Measurements from ENCODE around the gene ATG3.
"Not testable (repeated sequence)": the region's sequence is repeated elsewhere in the genome, so short reads cannot be mapped to it uniquely, and the experiment has no call there.

The ATG3 gene

GRCh38 chr3:112550859-112551258 is 10.9 kb downstream of the ATG3 start:
- Histone ChIP-seq H3K9me3 (no peaks in the 10 kb centered on the region), H3K27me3 (no peaks in the 10 kb centered on the region), H3K27ac (no peak overlapping the region), H3K4me3 (no peak overlapping the region), H3K36me3 (peaks cover 13 to 30% (median 29%) of the 10 kb centered on the region in 3 donors), H3K4me1 (peaks cover 0 to 7% (median 3%) of the 10 kb centered on the region in 4 donors)
- intact Hi-C loops (cut with DNase I; ENCODE audit: low total_unique reads), result no loop called here
- no peak for DNase-seq
- no peak for TF ChIP-seq CTCF (IDR thresholded peaks at IDR 0.05)

- Histone ChIP-seq H3K27ac (no peak overlapping the region), H3K4me3 (no peak overlapping the region), H3K36me3 (peaks cover 21 to 55% (median 36%) of the 10 kb centered on the region in 3 donors), H3K4me1 (peaks cover 0 to 5% (median 0%) of the 10 kb centered on the region in 4 donors), H3K9me3 (no peaks in the 10 kb centered on the region), H3K27me3 (no peaks in the 10 kb centered on the region)
- TF ChIP-seq CTCF (IDR thresholded peaks at IDR 0.05), result no peak
- intact Hi-C loops (cut with DNase I; ENCODE audit: low total_unique reads), result no loop called here
- no peak for DNase-seq
Observed at GRCh38 chr3:112546216-112546759, 15.5 kb downstream of the ATG3 start.

GRCh38 chr3:112539825-112540650 is 21.7 kb downstream of the ATG3 start:
- Histone ChIP-seq H3K36me3 (peaks cover 20 to 56% (median 25%) of the 10 kb centered on the region in 3 donors), H3K9me3 (no peaks in the 10 kb centered on the region), H3K27ac (no peak overlapping the region), H3K4me1 (no peaks in the 10 kb centered on the region), H3K4me3 (no peak overlapping the region), H3K27me3 (no peaks in the 10 kb centered on the region)
- intact Hi-C loops (cut with DNase I; ENCODE audit: low total_unique reads), result no loop called here
- DNase-seq, result no peak
- TF ChIP-seq CTCF (IDR thresholded peaks at IDR 0.05), result no peak

GRCh38 chr3:112531358-112531781 is 30.4 kb downstream of the ATG3 start:
- Histone ChIP-seq H3K27ac (no peak overlapping the region), H3K36me3 (peaks cover 22 to 72% (median 63%) of the 10 kb centered on the region in 3 donors), H3K4me1 (no peaks in the 10 kb centered on the region), H3K9me3 (no peaks in the 10 kb centered on the region), H3K4me3 (no peak overlapping the region), H3K27me3 (no peaks in the 10 kb centered on the region)
- TF ChIP-seq CTCF (IDR thresholded peaks at IDR 0.05), result peak; percentile 35 to 52
- intact Hi-C loops (cut with DNase I; ENCODE audit: low total_unique reads), result no loop called here
- no peak for DNase-seq

- intact Hi-C loops (cut with DNase I; ENCODE audit: low total_unique reads), result no loop called here
- peaks cover 21 to 66% (median 55%) of the 10 kb centered on the region in 3 donors for H3K36me3 ChIP-seq
Observed at GRCh38 chr3:112530573-112530972, 31.2 kb downstream of the ATG3 start.

GRCh38 chr3:112524127-112524526 is 37.6 kb downstream of the ATG3 start:
- H3K4me3 ChIP-seq, H3K27ac ChIP-seq, H3K4me1 ChIP-seq, DNase-seq, H3K9me3 ChIP-seq, H3K27me3 ChIP-seq: not testable (repeated sequence)
- intact Hi-C loops (cut with DNase I; ENCODE audit: low total_unique reads), result loop anchor here (10.0 kb wide), 1 partner anchor 229 kb away; the partner anchor contains the start of gene SLC9C1
- peaks cover 17 to 25% (median 23%) of the 10 kb centered on the region in 3 donors for H3K36me3 ChIP-seq

More at GRCh38 chr3:112530573-112530972, 31.2 kb downstream of the ATG3 start:
- no peak for DNase-seq
- no peaks in the 10 kb centered on the region for H3K27me3 ChIP-seq
- H3K27ac ChIP-seq, result no peak overlapping the region
- H3K4me1 ChIP-seq, result no peaks in the 10 kb centered on the region
- TF ChIP-seq CTCF (IDR thresholded peaks at IDR 0.05), result no peak
- no peaks in the 10 kb centered on the region for H3K9me3 ChIP-seq
- no peak overlapping the region for H3K4me3 ChIP-seq
